Testis (tissue), 2 donors: Measurements from ENCODE around the gene LZTFL1.

ENCODE experiments used
- POLR2A ChIP-seq: fragments of 450-650 bp; IDR thresholded peaks from one replicate; pipeline ENCODE4 v1.6.1; 2017; ENCODE audit warnings: antibody characterized with exemption, mild to moderate bottlenecking, moderate library complexity
- TF ChIP-seq, protein P1 (sequence below), 3 experiments: fragments of 450-650 bp in 2 of 3; fragments of 200-600 bp in 1 of 3; sonication (generic) in 1 of 3; IDR thresholded peaks; one replicate each; pipeline ENCODE4 v1.5.1; 2016 to 2019; ENCODE audit warnings: antibody characterized with exemption in 3 of 3, mild to moderate bottlenecking in 2 of 3, moderate library complexity in 1 of 3

DNA sequence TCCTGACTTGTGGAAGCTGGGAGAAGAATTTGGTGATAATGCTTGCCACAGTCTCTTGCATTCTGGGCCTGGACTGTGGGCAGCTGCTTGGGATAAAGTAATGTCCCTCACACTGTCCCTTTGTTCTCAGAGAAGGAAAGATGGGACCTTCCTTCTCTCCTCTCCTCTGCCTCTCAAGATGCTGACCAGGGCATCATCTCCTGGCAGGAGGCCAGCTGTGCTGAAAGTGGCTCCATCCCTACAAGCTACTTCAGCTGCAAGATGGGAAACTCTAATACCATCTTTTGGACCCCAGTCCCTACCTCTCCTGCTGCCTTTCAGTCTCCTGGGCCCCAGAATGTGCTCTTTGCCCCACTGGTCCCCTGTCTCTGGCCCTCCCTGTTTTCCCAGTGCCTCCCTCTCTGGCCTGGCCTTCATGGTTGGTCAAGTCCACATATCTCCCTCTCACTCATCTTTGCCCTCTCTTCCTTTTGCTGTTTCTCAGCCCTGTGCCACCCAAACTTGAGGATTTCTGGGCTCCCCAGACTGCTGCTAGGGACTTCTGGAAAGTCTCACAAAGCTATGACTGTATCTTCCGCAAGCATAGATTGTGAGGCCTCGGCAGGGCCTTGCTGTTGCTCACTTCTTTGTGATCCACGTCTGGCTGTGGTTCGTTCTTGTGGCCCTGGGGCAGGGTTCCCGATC lies 38.5 kb downstream of the LZTFL1 start:
- TF ChIP-seq POLR2A = no peak
- TF ChIP-seq, protein P1, sequence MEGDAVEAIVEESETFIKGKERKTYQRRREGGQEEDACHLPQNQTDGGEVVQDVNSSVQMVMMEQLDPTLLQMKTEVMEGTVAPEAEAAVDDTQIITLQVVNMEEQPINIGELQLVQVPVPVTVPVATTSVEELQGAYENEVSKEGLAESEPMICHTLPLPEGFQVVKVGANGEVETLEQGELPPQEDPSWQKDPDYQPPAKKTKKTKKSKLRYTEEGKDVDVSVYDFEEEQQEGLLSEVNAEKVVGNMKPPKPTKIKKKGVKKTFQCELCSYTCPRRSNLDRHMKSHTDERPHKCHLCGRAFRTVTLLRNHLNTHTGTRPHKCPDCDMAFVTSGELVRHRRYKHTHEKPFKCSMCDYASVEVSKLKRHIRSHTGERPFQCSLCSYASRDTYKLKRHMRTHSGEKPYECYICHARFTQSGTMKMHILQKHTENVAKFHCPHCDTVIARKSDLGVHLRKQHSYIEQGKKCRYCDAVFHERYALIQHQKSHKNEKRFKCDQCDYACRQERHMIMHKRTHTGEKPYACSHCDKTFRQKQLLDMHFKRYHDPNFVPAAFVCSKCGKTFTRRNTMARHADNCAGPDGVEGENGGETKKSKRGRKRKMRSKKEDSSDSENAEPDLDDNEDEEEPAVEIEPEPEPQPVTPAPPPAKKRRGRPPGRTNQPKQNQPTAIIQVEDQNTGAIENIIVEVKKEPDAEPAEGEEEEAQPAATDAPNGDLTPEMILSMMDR (IDR thresholded peaks at IDR 0.05) = no peak
